A549 treated with AZD2906 at 1 μM for 4 hours (cell line): ENCODE data around the gene FLRT1. TPM values are rescaled to one million over a fixed set of nuclear protein-coding genes. Genes with fewer than 3 reads are reported as not detected.

Experiments
- total RNA-seq: library from RNA; stranded (reverse); fragments of 200-300 nt; extraction: Qiagen RNA extraction; gene quantifications from 5 replicates; pipeline ENCODE4 v1.2.3, GENCODE V29; 2022

Gene FLRT1, protein sequence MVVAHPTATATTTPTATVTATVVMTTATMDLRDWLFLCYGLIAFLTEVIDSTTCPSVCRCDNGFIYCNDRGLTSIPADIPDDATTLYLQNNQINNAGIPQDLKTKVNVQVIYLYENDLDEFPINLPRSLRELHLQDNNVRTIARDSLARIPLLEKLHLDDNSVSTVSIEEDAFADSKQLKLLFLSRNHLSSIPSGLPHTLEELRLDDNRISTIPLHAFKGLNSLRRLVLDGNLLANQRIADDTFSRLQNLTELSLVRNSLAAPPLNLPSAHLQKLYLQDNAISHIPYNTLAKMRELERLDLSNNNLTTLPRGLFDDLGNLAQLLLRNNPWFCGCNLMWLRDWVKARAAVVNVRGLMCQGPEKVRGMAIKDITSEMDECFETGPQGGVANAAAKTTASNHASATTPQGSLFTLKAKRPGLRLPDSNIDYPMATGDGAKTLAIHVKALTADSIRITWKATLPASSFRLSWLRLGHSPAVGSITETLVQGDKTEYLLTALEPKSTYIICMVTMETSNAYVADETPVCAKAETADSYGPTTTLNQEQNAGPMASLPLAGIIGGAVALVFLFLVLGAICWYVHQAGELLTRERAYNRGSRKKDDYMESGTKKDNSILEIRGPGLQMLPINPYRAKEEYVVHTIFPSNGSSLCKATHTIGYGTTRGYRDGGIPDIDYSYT
- 0.05 to 0.07 TPM (median 0.06 TPM) in 4 of 5 replicates, not detected in the other for total RNA-seq

GRCh38 chr11:64035576-64035975, at the start of gene FLRT1:
FLRT1 (plus strand) TSS chr11:64035931; CDS start chr11:64116268, 80,337 bp downstream.

DNA sequence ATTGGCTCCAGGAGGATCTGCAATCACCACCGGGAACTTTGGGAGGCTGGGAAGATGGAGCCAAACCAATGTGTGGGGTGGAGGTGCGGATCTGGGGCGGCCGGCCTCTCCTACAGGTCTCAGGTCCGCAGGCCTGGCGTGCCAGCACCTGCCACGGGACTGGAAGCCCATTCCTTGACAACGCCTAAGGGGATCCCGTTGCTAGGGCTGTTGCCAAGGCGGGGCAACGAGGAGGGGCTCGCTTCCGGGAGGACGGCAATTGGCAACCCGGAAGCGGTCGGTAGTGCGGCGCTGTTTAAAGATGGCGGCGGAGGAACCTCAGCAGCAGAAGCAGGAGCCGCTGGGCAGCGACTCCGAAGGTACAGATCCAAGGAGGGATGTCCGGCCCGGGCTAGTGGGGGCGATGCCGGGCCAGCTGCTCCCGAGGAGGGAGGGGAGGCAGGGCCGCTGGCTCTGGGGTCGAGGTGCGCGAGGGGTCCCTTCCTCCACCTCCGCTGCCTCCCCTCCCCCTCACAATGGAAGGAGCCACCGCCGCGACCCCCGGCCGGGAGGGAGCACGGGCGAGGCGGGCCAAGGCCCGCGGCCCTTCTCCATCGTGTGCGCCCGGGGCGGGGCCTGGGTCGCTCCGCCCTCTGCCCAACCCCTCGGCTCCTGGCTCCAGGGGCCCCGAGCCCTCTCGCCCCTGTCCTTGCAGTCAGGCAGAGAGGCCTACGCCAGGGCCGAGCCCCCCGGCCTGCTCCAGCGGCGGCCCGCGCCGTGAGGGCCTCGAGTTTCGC, 49.4 kb upstream of the FLRT1 start, which contains the start of gene OTUB1:
TSS of gene OTUB1 (plus strand) at position 283 of the 776 bp plus-strand sequence. CDS start at position 302, 19 bp downstream.

Other genes with a start within 250 kb of the FLRT1 start
- gene SPINDOC, start 222.5 kb upstream of the FLRT1 start, total RNA-seq, result 33.4 to 49.4 TPM (median 47.4 TPM) in 5 replicates
- gene MARK2, start 196.8 kb upstream of the FLRT1 start, total RNA-seq, result 26.0 to 28.7 TPM (median 28.1 TPM) in 5 replicates
- gene RCOR2, start 118.8 kb upstream of the FLRT1 start, total RNA-seq, result 0.62 to 1.2 TPM (median 0.80 TPM) in 5 replicates
- 12.8 to 15.2 TPM (median 14.3 TPM) in 5 replicates for gene NAA40, start 96.9 kb upstream of the FLRT1 start, total RNA-seq
- 696 to 1,142 TPM (median 1,073 TPM) in 5 replicates for gene COX8A, start 61.3 kb upstream of the FLRT1 start, total RNA-seq
- 108 to 132 TPM (median 126 TPM) in 5 replicates for gene OTUB1, start 49.5 kb upstream of the FLRT1 start, total RNA-seq
- gene MACROD1, start 130.2 kb downstream of the FLRT1 start, total RNA-seq, result 8.9 to 15.3 TPM (median 13.1 TPM) in 5 replicates
- 213 to 262 TPM (median 229 TPM) in 5 replicates for gene STIP1, start 150.2 kb downstream of the FLRT1 start, total RNA-seq
- 0.85 to 3.0 TPM (median 1.3 TPM) in 5 replicates for gene FERMT3, start 170.8 kb downstream of the FLRT1 start, total RNA-seq
- gene TRPT1, start 190.3 kb downstream of the FLRT1 start, total RNA-seq, result 15.6 to 26.8 TPM (median 25.0 TPM) in 5 replicates
- gene NUDT22, start 190.3 kb downstream of the FLRT1 start, total RNA-seq, result 31.4 to 40.3 TPM (median 38.4 TPM) in 5 replicates
- gene DNAJC4, start 194.6 kb downstream of the FLRT1 start, total RNA-seq, result 17.5 to 23.5 TPM (median 21.8 TPM) in 5 replicates
- 32.0 to 52.7 TPM (median 48.0 TPM) in 5 replicates for gene VEGFB, start 198.7 kb downstream of the FLRT1 start, total RNA-seq
- gene FKBP2, start 205.2 kb downstream of the FLRT1 start, total RNA-seq, result 125 to 146 TPM (median 138 TPM) in 5 replicates
- gene PPP1R14B, start 211.0 kb downstream of the FLRT1 start, total RNA-seq, result 208 to 384 TPM (median 359 TPM) in 5 replicates
- 17.0 to 23.5 TPM (median 19.6 TPM) in 5 replicates for gene PLCB3, start 215.6 kb downstream of the FLRT1 start, total RNA-seq
- 72.5 to 96.8 TPM (median 92.7 TPM) in 5 replicates for gene BAD, start 248.7 kb downstream of the FLRT1 start, total RNA-seq
- gene GPR137, start 249.9 kb downstream of the FLRT1 start, total RNA-seq, result 32.9 to 50.2 TPM (median 46.3 TPM) in 5 replicates